Mucosa of gallbladder (tissue), 1 donor: ENCODE measurements around the gene HCN4. TPM values are rescaled to one million over a fixed set of nuclear protein-coding genes. Genes with fewer than 3 reads are reported as not detected.

ENCODE experiments used
- DNase-seq: peaks from one replicate; pipeline ENCODE4 v3.0.0-alpha.2; 2020; ENCODE audit warnings: low spot score
- total RNA-seq: library from RNA; stranded (reverse); gene quantifications from one replicate; pipeline ENCODE4 v1.2.1, GENCODE V29; 2021
- donor health status: DM: no; HTN: no; CAD: no.

HCN4 gene
- total RNA-seq, 1 donor from 2014 or later: 1.3 TPM

- no peak for DNase-seq
Observed at GRCh38 chr15:73296609-73297353, 72.0 kb downstream of the HCN4 start.

- no peak for DNase-seq
Observed at GRCh38 chr15:73295630-73296286, 73.0 kb downstream of the HCN4 start.

GRCh38 chr15:73293773-73294172, 75.0 kb downstream of the HCN4 start:
- no peak for DNase-seq

GRCh38 chr15:73291441-73291840, 77.3 kb downstream of the HCN4 start:
- DNase-seq: no peak

GRCh38 chr15:73287019-73287418, 81.7 kb downstream of the HCN4 start:
- DNase-seq: no peak

GRCh38 chr15:73286311-73286710, 82.4 kb downstream of the HCN4 start:
- DNase-seq: no peak

- no peak for DNase-seq
Observed at GRCh38 chr15:73284090-73284716, 84.6 kb downstream of the HCN4 start.

- no peak for DNase-seq
Observed at GRCh38 chr15:73283366-73283962, 85.3 kb downstream of the HCN4 start.

GRCh38 chr15:73282567-73283365, 86.0 kb downstream of the HCN4 start:
- no peak for DNase-seq

- DNase-seq: no peak
Observed at GRCh38 chr15:73275862-73276261, 92.9 kb downstream of the HCN4 start.

GRCh38 chr15:73273181-73274002, 95.4 kb downstream of the HCN4 start:
- peak; percentile 63 for DNase-seq

- DNase-seq: no peak
Observed at GRCh38 chr15:73270366-73271097, 98.2 kb downstream of the HCN4 start.

Other genes with a start within 250 kb of the HCN4 start
- not detected for gene REC114, start 74.2 kb upstream of the HCN4 start, total RNA-seq